NB4 (cell line): ENCODE measurements around the gene KDELR1.

Experiments
- MYC ChIP-seq: IDR thresholded peaks from 2 replicates; pipeline ENCODE4 v1.6.1; 2011; ENCODE audit warnings: low read depth, low read length
- TF ChIP-seq, protein P1 (sequence below): IDR thresholded peaks from one replicate; pipeline ENCODE4 v1.5.1; 2012; ENCODE audit warnings: low read depth, low read length
- TF ChIP-seq, protein P2 (sequence below): IDR thresholded peaks from 2 replicates; pipeline ENCODE4 v1.6.1; 2011; ENCODE audit warnings: low read depth, low read length

GRCh38 chr19:48405010-48405659 lies 13.8 kb upstream of the KDELR1 start:
- TF ChIP-seq, protein P1, sequence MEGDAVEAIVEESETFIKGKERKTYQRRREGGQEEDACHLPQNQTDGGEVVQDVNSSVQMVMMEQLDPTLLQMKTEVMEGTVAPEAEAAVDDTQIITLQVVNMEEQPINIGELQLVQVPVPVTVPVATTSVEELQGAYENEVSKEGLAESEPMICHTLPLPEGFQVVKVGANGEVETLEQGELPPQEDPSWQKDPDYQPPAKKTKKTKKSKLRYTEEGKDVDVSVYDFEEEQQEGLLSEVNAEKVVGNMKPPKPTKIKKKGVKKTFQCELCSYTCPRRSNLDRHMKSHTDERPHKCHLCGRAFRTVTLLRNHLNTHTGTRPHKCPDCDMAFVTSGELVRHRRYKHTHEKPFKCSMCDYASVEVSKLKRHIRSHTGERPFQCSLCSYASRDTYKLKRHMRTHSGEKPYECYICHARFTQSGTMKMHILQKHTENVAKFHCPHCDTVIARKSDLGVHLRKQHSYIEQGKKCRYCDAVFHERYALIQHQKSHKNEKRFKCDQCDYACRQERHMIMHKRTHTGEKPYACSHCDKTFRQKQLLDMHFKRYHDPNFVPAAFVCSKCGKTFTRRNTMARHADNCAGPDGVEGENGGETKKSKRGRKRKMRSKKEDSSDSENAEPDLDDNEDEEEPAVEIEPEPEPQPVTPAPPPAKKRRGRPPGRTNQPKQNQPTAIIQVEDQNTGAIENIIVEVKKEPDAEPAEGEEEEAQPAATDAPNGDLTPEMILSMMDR, result no peak
- TF ChIP-seq MYC, result no peak
- TF ChIP-seq, protein P2, sequence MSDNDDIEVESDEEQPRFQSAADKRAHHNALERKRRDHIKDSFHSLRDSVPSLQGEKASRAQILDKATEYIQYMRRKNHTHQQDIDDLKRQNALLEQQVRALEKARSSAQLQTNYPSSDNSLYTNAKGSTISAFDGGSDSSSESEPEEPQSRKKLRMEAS, result no peak
